ENCODE results near the gene IQGAP3.
"Not testable (repeated sequence)": the region's sequence is repeated elsewhere in the genome, so short reads cannot be mapped to it uniquely, and the experiment has no call there.

Gene IQGAP3

GRCh38 chr1:156560585-156561163, 11.7 kb downstream of the IQGAP3 start:
- H3K4me1 ChIP-seq (ENCODE audit: control insufficient read depth, insufficient read depth, low read length), result no peaks in the 10 kb centered on the region
- H3K36me3 ChIP-seq (ENCODE audit: control insufficient read depth, insufficient read depth, low read length), result peaks cover 40% of the 10 kb centered on the region
- no peaks in the 10 kb centered on the region for H3K9me3 ChIP-seq (ENCODE audit: control insufficient read depth, insufficient read depth, low read length)
- H3K9ac ChIP-seq (ENCODE audit: low read depth, low read length), result no peak overlapping the region
- H3K4me3 ChIP-seq (ENCODE audit: low read depth, low read length), result no peak overlapping the region
- no peaks in the 10 kb centered on the region for H3K27me3 ChIP-seq (ENCODE audit: control insufficient read depth, insufficient read depth, low read length)

- Histone ChIP-seq H3K36me3 (ENCODE audit: control insufficient read depth, insufficient read depth, low read length) (peaks cover 42% of the 10 kb centered on the region), H3K4me3 (ENCODE audit: low read depth, low read length) (no peak overlapping the region), H3K9me3 (ENCODE audit: control insufficient read depth, insufficient read depth, low read length) (no peaks in the 10 kb centered on the region), H3K9ac (ENCODE audit: low read depth, low read length) (no peak overlapping the region), H3K4me1 (ENCODE audit: control insufficient read depth, insufficient read depth, low read length) (no peaks in the 10 kb centered on the region), H3K27me3 (ENCODE audit: control insufficient read depth, insufficient read depth, low read length) (no peaks in the 10 kb centered on the region)
Measured at GRCh38 chr1:156559797-156560385, 12.5 kb downstream of the IQGAP3 start.

- no peaks in the 10 kb centered on the region for H3K27me3 ChIP-seq (ENCODE audit: control insufficient read depth, insufficient read depth, low read length)
- H3K9me3 ChIP-seq (ENCODE audit: control insufficient read depth, insufficient read depth, low read length), result no peaks in the 10 kb centered on the region
- H3K9ac ChIP-seq (ENCODE audit: low read depth, low read length), result no peak overlapping the region
- H3K36me3 ChIP-seq (ENCODE audit: control insufficient read depth, insufficient read depth, low read length), result peaks cover 40% of the 10 kb centered on the region
- H3K4me3 ChIP-seq (ENCODE audit: low read depth, low read length), result no peak overlapping the region
- no peaks in the 10 kb centered on the region for H3K4me1 ChIP-seq (ENCODE audit: control insufficient read depth, insufficient read depth, low read length)
Measured at GRCh38 chr1:156559086-156559796, 13.1 kb downstream of the IQGAP3 start.

- no peaks in the 10 kb centered on the region for H3K9me3 ChIP-seq (ENCODE audit: control insufficient read depth, insufficient read depth, low read length)
- no peak overlapping the region for H3K4me3 ChIP-seq (ENCODE audit: low read depth, low read length)
- H3K36me3 ChIP-seq (ENCODE audit: control insufficient read depth, insufficient read depth, low read length), result peaks cover 29% of the 10 kb centered on the region
- no peaks in the 10 kb centered on the region for H3K27me3 ChIP-seq (ENCODE audit: control insufficient read depth, insufficient read depth, low read length)
- no peak overlapping the region for H3K9ac ChIP-seq (ENCODE audit: low read depth, low read length)
- no peaks in the 10 kb centered on the region for H3K4me1 ChIP-seq (ENCODE audit: control insufficient read depth, insufficient read depth, low read length)
Measured at GRCh38 chr1:156556354-156556753, 16.0 kb downstream of the IQGAP3 start.

GRCh38 chr1:156555715-156556114, 16.6 kb downstream of the IQGAP3 start:
- Histone ChIP-seq H3K9ac (ENCODE audit: low read depth, low read length) (no peak overlapping the region), H3K36me3 (ENCODE audit: control insufficient read depth, insufficient read depth, low read length) (peaks cover 26% of the 10 kb centered on the region), H3K4me3 (ENCODE audit: low read depth, low read length) (no peak overlapping the region), H3K4me1 (ENCODE audit: control insufficient read depth, insufficient read depth, low read length) (no peaks in the 10 kb centered on the region), H3K27me3 (ENCODE audit: control insufficient read depth, insufficient read depth, low read length) (no peaks in the 10 kb centered on the region), H3K9me3 (ENCODE audit: control insufficient read depth, insufficient read depth, low read length) (no peaks in the 10 kb centered on the region)

- Histone ChIP-seq H3K9ac (ENCODE audit: low read depth, low read length) (no peak overlapping the region), H3K36me3 (ENCODE audit: control insufficient read depth, insufficient read depth, low read length) (peaks cover 21% of the 10 kb centered on the region), H3K4me3 (ENCODE audit: low read depth, low read length) (no peak overlapping the region), H3K4me1 (ENCODE audit: control insufficient read depth, insufficient read depth, low read length) (no peaks in the 10 kb centered on the region), H3K9me3 (ENCODE audit: control insufficient read depth, insufficient read depth, low read length) (no peaks in the 10 kb centered on the region), H3K27me3 (ENCODE audit: control insufficient read depth, insufficient read depth, low read length) (no peaks in the 10 kb centered on the region)
Measured at GRCh38 chr1:156554971-156555370, 17.4 kb downstream of the IQGAP3 start.

- Histone ChIP-seq H3K4me1 (ENCODE audit: control insufficient read depth, insufficient read depth, low read length) (no peaks in the 10 kb centered on the region), H3K36me3 (ENCODE audit: control insufficient read depth, insufficient read depth, low read length) (peaks cover 20% of the 10 kb centered on the region)
Measured at GRCh38 chr1:156553860-156554485, 18.4 kb downstream of the IQGAP3 start.

GRCh38 chr1:156552937-156553336, 19.4 kb downstream of the IQGAP3 start:
- not testable (repeated sequence) for H3K4me1 ChIP-seq (ENCODE audit: control insufficient read depth, insufficient read depth, low read length); H3K27me3 ChIP-seq (ENCODE audit: control insufficient read depth, insufficient read depth, low read length); H3K4me3 ChIP-seq (ENCODE audit: low read depth, low read length); H3K9ac ChIP-seq (ENCODE audit: low read depth, low read length); H3K9me3 ChIP-seq (ENCODE audit: control insufficient read depth, insufficient read depth, low read length)
- H3K36me3 ChIP-seq (ENCODE audit: control insufficient read depth, insufficient read depth, low read length), result peaks cover 25% of the 10 kb centered on the region

More at GRCh38 chr1:156553860-156554485, 18.4 kb downstream of the IQGAP3 start:
- no peak overlapping the region for H3K4me3 ChIP-seq (ENCODE audit: low read depth, low read length)
- no peaks in the 10 kb centered on the region for H3K9me3 ChIP-seq (ENCODE audit: control insufficient read depth, insufficient read depth, low read length)
- no peak overlapping the region for H3K9ac ChIP-seq (ENCODE audit: low read depth, low read length)
- H3K27me3 ChIP-seq (ENCODE audit: control insufficient read depth, insufficient read depth, low read length), result no peaks in the 10 kb centered on the region

DNA sequence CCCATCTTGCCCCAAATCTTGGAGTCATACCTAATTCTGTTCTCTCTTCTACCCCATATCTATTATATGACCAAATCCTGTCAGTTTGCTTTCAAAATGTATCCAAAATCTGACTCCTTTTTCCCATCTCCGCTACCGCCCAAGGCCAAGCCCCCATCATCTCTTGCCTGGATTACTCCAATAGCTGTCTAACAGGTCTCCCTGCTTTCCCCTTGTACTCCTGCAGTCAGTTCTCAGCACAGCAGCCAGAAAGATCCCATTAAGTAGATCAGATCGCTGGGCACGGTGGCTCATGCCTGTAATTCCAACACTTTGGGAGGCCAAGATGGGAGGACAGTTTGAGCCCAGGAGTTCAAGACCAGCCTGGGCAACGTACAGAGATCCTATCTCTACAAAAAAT, 19.8 kb downstream of the IQGAP3 start:
- Histone ChIP-seq H3K4me3 (ENCODE audit: low read depth, low read length) (no peak overlapping the region), H3K36me3 (ENCODE audit: control insufficient read depth, insufficient read depth, low read length) (peaks cover 27% of the 10 kb centered on the region)

DNA sequence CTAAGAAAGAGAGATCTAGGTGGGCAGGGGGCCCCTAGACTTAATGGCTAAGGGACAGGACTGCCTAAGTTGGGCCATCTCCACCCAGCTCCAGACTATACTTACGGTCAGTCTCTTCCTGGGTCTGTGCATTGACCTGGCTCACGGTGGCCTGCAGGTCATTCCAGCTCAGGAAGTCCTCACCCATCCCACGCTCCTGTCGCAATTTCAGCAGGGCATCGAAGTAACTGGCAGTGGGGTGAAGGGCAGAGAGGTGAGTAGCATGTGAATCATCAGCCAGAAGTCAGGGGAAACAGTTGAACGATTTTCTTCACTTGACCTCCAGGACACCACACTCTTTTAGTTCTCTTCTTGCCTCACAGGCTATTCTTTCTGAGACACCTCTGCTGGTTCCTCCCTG, 20.5 kb downstream of the IQGAP3 start:
- Histone ChIP-seq H3K4me3 (ENCODE audit: low read depth, low read length) (no peak overlapping the region), H3K36me3 (ENCODE audit: control insufficient read depth, insufficient read depth, low read length) (peaks cover 34% of the 10 kb centered on the region), H3K4me1 (ENCODE audit: control insufficient read depth, insufficient read depth, low read length) (no peaks in the 10 kb centered on the region), H3K9ac (ENCODE audit: low read depth, low read length) (no peak overlapping the region), H3K27me3 (ENCODE audit: control insufficient read depth, insufficient read depth, low read length) (no peaks in the 10 kb centered on the region), H3K9me3 (ENCODE audit: control insufficient read depth, insufficient read depth, low read length) (no peaks in the 10 kb centered on the region)

More for the DNA sequence above, 19.8 kb downstream of the IQGAP3 start:
- Histone ChIP-seq H3K9ac (ENCODE audit: low read depth, low read length) (no peak overlapping the region), H3K9me3 (ENCODE audit: control insufficient read depth, insufficient read depth, low read length) (no peaks in the 10 kb centered on the region), H3K27me3 (ENCODE audit: control insufficient read depth, insufficient read depth, low read length) (no peaks in the 10 kb centered on the region), H3K4me1 (ENCODE audit: control insufficient read depth, insufficient read depth, low read length) (no peaks in the 10 kb centered on the region)

GRCh38 chr1:156551066-156551643, 21.2 kb downstream of the IQGAP3 start:
- Histone ChIP-seq H3K4me1 (ENCODE audit: control insufficient read depth, insufficient read depth, low read length) (no peaks in the 10 kb centered on the region), H3K27me3 (ENCODE audit: control insufficient read depth, insufficient read depth, low read length) (no peaks in the 10 kb centered on the region), H3K4me3 (ENCODE audit: low read depth, low read length) (no peak overlapping the region), H3K9ac (ENCODE audit: low read depth, low read length) (no peak overlapping the region), H3K9me3 (ENCODE audit: control insufficient read depth, insufficient read depth, low read length) (no peaks in the 10 kb centered on the region), H3K36me3 (ENCODE audit: control insufficient read depth, insufficient read depth, low read length) (peaks cover 35% of the 10 kb centered on the region)

Data from iPS-15b (cell line).